NCI-H1694 treated with DMSO at 0.1 percent for 48 hours (cell line): ENCODE results near the gene ATG4A.
A peak's percentile ranks its signal among the peaks of the same experiment; 100 is the strongest.

Experiments used
- DNase-seq: peaks from one replicate; lab custom pipeline; 2025; lab: John Stamatoyannopoulos, UW

Gene ATG4A

GRCh38 chrX:108169768-108170167 lies 78.2 kb downstream of the ATG4A start:
- DNase-seq, result no peak

- DNase-seq, result no peak
Measured at GRCh38 chrX:108171671-108172070, 80.1 kb downstream of the ATG4A start.

GRCh38 chrX:108173874-108174273 lies 82.3 kb downstream of the ATG4A start:
- no peak for DNase-seq

GRCh38 chrX:108177351-108178142 lies 86.0 kb downstream of the ATG4A start:
- no peak for DNase-seq

- no peak for DNase-seq
Measured at GRCh38 chrX:108178143-108178498, 86.5 kb downstream of the ATG4A start.

- no peak for DNase-seq
Measured at GRCh38 chrX:108186811-108187210, 95.2 kb downstream of the ATG4A start.

GRCh38 chrX:108198420-108198819 lies 106.8 kb downstream of the ATG4A start:
- no peak for DNase-seq

GRCh38 chrX:108199041-108199440 lies 107.5 kb downstream of the ATG4A start:
- no peak for DNase-seq

GRCh38 chrX:108199691-108200090 lies 108.1 kb downstream of the ATG4A start:
- peak; percentile 37 for DNase-seq

GRCh38 chrX:108203540-108203939 lies 112.0 kb downstream of the ATG4A start:
- no peak for DNase-seq
